C4-2B (cell line): ENCODE data around the gene ICAM2.

Source experiments
- H3K27ac ChIP-seq: fragments of 450-650 bp; 2 replicates; pipeline ENCODE4 v1.5.1; 2017
- CTCF ChIP-seq: fragments of 450-650 bp; conservative IDR thresholded peaks from 2 replicates; pipeline ENCODE4 v1.5.1; 2017; ENCODE audit warnings: mild to moderate bottlenecking
- ZFX ChIP-seq: fragments of 450-650 bp; IDR thresholded peaks from 2 replicates; pipeline ENCODE4 v1.6.1; 2017

The ICAM2 gene

DNA sequence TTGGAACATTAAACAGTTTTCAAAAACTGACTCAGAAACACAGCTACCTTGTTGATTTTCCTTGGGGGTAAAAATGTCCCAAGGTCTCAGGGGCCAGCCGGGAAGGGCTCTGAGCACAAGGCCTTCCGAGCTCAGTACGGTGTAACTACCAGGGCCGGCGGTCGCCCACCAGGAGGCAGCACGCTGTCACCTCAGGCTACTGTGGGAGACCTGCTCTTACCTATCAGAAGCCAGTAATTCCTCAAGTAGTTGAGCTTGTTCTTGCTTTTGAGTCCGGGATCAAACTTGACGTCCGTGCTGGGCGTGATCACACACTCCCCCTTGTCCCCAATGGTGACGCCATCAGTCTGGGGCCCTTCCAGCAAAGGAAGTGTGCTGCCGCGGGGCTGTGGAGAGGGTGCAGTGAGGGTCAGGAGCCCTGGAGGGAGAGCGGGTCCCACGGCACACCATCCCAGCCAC lies 43.4 kb upstream of the ICAM2 start:
- TF ChIP-seq ZFX (no peak), CTCF (peak; percentile 68)
- H3K27ac ChIP-seq: no peak overlapping the region

- no peak for TF ChIP-seq CTCF
- no peak for TF ChIP-seq ZFX
- H3K27ac ChIP-seq: no peak overlapping the region
Observed at GRCh38 chr17:64063088-64063487, 42.7 kb upstream of the ICAM2 start.

DNA sequence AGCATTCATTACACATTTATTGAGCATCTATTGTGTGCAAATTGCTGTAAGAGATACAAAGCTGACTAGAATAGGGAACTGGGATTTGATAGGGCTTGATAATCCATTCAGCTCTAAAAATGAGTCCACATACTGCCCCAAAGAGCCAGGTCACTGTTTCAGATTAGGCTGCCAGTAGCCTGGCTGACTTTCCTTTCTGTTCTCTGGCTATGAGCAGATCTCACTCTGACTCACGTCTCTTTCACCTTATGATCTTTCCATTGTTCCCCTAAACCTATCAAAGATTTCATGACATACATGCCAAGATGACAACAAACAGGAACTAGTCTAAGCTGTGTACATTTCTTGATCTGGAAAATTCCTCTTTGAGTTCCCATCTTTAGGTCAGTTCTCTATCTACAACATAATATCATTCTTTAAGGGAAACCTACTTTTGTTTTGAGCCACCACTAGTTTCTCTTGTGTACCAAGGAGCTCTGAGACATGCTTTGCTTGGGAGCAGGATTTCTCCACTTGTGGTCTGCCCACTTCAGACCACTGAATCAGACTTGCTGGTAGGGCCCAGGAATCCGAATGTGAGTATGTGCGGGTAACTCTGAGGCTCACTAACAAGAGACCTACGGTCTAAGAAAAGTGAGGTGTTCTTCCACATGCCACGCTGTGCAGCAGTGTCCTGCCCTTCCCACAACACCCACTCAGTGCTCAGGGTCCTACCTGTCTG lies 40.9 kb upstream of the ICAM2 start:
- no peak for TF ChIP-seq ZFX
- no peak for TF ChIP-seq CTCF

DNA sequence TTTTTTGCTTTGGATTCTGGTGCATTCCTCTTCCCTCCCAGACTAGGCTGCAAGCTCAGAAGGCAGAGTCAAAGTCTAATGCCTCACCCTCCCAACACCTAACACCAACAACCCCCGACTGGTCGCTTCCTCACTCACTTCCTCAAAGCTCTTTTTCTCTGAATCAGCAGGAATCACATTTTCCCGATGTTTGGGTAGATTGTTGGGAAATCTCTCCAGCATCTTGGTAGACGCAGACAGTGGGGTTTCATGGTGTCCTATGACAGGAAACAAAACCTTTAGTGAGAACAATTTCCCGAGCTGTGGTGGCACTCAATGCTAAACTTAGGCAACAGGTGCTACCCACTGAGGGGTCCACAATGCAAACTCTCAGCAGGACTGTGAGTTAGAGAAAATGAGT lies 39.9 kb upstream of the ICAM2 start:
- no peak overlapping the region for H3K27ac ChIP-seq
- no peak for TF ChIP-seq CTCF
- TF ChIP-seq ZFX: no peak

More for the DNA sequence above, 40.9 kb upstream of the ICAM2 start:
- no peak overlapping the region for H3K27ac ChIP-seq

DNA sequence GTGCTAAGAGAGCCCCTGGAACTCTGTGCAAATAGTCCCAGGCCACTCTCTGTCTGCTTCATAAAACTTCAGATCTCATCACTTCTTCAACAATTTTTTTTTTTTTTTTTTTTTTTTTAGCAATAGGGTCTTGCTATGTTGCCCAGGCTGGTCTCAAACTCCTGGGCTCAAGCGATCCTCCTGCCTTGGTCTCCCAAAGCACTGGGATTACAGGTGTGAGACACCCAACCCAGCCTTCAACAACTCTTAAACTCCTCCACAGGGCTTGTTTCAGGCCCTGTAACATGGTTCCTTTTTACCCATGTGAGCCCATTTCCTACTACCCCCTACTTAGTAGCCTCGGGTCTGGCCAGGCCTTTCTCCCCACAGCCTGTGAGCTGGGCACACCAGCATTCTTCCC lies 39.3 kb upstream of the ICAM2 start:
- no peak overlapping the region for H3K27ac ChIP-seq
- TF ChIP-seq CTCF (no peak), ZFX (no peak)

DNA sequence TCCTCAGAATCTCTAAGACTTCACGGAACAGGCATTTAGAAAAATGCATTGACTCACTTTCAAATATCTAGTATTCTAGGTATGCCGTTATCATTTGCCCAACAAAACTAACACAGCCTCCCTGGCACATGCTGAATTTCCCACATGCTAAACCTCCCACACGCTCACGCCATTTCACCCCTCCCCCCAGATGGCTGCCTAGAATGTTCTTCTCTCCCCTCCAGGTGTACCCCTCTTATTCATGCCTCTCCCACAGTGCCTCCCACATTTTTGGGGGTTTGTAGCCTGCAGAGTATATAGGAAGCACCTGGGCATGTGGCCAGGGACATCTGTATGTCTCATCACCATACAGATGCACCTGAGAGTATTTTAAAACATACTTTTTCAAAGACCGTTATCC lies 38.2 kb upstream of the ICAM2 start:
- TF ChIP-seq ZFX (no peak), CTCF (no peak)
- H3K27ac ChIP-seq: no peak overlapping the region

DNA sequence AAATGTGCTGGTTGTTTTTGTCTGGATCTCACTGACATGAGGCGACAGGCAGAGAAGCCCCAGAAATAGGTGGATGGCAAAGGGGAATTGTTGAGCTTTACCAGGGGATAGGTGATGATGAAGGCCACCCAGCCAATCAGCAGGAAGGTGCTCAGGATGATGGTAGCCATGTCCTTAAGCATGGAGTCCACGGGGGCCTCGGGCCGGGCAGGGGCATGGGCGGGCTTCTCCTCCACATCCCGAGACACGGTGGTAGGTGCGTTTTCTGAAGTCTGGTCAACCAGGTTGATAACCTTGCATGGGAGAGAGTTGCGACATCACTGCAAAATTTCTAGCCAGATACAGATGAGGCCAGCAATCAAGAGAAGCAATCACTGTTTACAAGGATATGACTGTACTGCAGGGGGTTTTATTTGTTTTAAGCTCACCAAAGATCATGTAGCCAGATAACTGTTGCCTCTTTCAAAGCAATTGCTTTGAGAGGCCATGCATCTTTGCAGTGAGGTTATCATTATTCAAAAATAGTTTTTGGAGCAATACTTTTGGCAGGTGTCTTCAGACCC lies 37.3 kb upstream of the ICAM2 start:
- no peak overlapping the region for H3K27ac ChIP-seq
- TF ChIP-seq ZFX (no peak), CTCF (no peak)
